Ovary (tissue), 3 donors: ENCODE data around the gene USP48.

ENCODE experiments used
- EP300 ChIP-seq: sonication (generic); formaldehyde crosslinking; IDR thresholded peaks from one replicate; pipeline ENCODE4 v1.6.1; 2017; ENCODE audit warnings: antibody characterized with exemption
- POLR2A ChIP-seq: fragments of 450-650 bp; IDR thresholded peaks from one replicate; pipeline ENCODE4 v1.6.1; 2017; ENCODE audit warnings: antibody characterized with exemption, mild to moderate bottlenecking, moderate library complexity
- TF ChIP-seq, protein P1 (sequence below), 3 donors: fragments of 450-650 bp in 2 of 3; fragments of 200-600 bp in 1 of 3; IDR thresholded peaks; one replicate each; pipeline versions ENCODE4 v1.5.1 to v1.8.0; 2016 to 2022; ENCODE audit warnings: antibody characterized with exemption in 3 of 3, mild to moderate bottlenecking in 1 of 3
- donor health status: DM: no; HTN: no; CAD: no.

DNA sequence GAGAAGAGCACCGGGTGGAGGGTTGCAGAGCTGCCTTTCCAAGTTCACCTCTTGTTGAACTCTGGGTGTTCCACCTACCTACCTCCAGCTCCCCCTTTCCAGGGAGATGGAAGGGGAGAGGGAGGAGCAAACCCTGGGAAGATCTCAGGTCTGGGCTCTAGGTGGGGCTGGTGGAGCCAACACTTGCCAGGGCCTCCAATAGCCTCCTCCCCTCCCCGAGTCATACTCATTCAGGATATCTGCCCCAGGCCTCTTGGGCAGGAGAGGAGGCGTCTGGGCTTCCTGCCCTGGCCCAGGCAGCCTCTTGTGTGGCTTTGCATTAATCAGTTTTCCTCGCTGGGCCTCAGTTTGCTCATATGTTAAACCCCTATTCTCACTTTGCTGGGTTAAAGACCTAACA lies 127.2 kb downstream of the USP48 start:
- TF ChIP-seq, protein P1, sequence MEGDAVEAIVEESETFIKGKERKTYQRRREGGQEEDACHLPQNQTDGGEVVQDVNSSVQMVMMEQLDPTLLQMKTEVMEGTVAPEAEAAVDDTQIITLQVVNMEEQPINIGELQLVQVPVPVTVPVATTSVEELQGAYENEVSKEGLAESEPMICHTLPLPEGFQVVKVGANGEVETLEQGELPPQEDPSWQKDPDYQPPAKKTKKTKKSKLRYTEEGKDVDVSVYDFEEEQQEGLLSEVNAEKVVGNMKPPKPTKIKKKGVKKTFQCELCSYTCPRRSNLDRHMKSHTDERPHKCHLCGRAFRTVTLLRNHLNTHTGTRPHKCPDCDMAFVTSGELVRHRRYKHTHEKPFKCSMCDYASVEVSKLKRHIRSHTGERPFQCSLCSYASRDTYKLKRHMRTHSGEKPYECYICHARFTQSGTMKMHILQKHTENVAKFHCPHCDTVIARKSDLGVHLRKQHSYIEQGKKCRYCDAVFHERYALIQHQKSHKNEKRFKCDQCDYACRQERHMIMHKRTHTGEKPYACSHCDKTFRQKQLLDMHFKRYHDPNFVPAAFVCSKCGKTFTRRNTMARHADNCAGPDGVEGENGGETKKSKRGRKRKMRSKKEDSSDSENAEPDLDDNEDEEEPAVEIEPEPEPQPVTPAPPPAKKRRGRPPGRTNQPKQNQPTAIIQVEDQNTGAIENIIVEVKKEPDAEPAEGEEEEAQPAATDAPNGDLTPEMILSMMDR (IDR thresholded peaks at IDR 0.05), result no peak
- no peak for TF ChIP-seq POLR2A
- TF ChIP-seq EP300, result no peak
